DND-41 (cell line): ENCODE measurements around the gene HEYL.

Experiments
- ATAC-seq: fragments of 200-7000 bp; cut with Tn5 transposase; 3 replicates; pipeline ENCODE4 v1.9.1; 2021; ENCODE audit warnings: low read depth; ENCODE audit not compliant: insufficient read depth
- DNase-seq: peaks from one replicate; pipeline ENCODE4 v3.0.0-alpha.2; 2020
- H2AFZ ChIP-seq: 2 replicates; pipeline ENCODE4 v1.6.0; 2012; ENCODE audit warnings: low read depth, low read length
- H3K27ac ChIP-seq: 2 replicates; pipeline ENCODE4 v1.5.1; 2012; ENCODE audit warnings: low read length, inconsistent platforms
- H3K27me3 ChIP-seq: fragments of 200-600 bp; sonication (generic); 2 replicates; pipeline ENCODE4 v1.6.0; 2012; ENCODE audit warnings: low read length, mild to moderate bottlenecking, inconsistent platforms; ENCODE audit not compliant: insufficient read depth, poor library complexity
- H3K36me3 ChIP-seq: 2 replicates; pipeline ENCODE4 v1.5.1; 2012; ENCODE audit warnings: low read length, inconsistent platforms; ENCODE audit not compliant: insufficient read depth
- H3K4me1 ChIP-seq: 2 replicates; pipeline ENCODE4 v1.5.1; 2012; ENCODE audit warnings: mild to moderate bottlenecking, low read length; ENCODE audit not compliant: insufficient read depth
- H3K4me2 ChIP-seq: 2 replicates; pipeline ENCODE4 v1.6.0; 2012; ENCODE audit warnings: mild to moderate bottlenecking, moderate library complexity, low read length, inconsistent platforms; ENCODE audit not compliant: insufficient read depth
- H3K4me3 ChIP-seq, 2 experiments: fragments of 200-600 bp in 1 of 2; shearing (Covaris generic) in 1 of 2; 2 replicates each; pipeline ENCODE4 v1.5.1; 2012 to 2016; ENCODE audit warnings: inconsistent platforms in 2 of 2, low read length in 2 of 2, mild to moderate bottlenecking in 2 of 2, low read depth in 1 of 2, moderate library complexity in 1 of 2
- H3K79me2 ChIP-seq: 2 replicates; pipeline ENCODE4 v1.6.0; 2012; ENCODE audit warnings: low read length, inconsistent platforms; ENCODE audit not compliant: insufficient read depth
- H3K9ac ChIP-seq: 2 replicates; pipeline ENCODE4 v1.6.0; 2012; ENCODE audit warnings: low read depth, mild to moderate bottlenecking, inconsistent platforms, low read length, moderate library complexity
- H3K9me3 ChIP-seq: 2 replicates; pipeline ENCODE4 v1.5.1; 2012; ENCODE audit warnings: low read length, moderate library complexity, mild to moderate bottlenecking, inconsistent platforms; ENCODE audit not compliant: insufficient read depth, severe bottlenecking
- H4K20me1 ChIP-seq: 2 replicates; pipeline ENCODE4 v1.6.0; 2012; ENCODE audit warnings: low read length; ENCODE audit not compliant: insufficient read depth
- CTCF ChIP-seq: IDR thresholded peaks from 2 replicates; pipeline ENCODE4 v1.5.1; 2012; ENCODE audit warnings: borderline replicate concordance, low read length, moderate library complexity, mild to moderate bottlenecking; ENCODE audit not compliant: poor library complexity, severe bottlenecking; ENCODE audit errors: extremely low read depth
- EZH2 ChIP-seq: IDR thresholded peaks from 3 replicates; pipeline ENCODE4 v1.6.1; 2012; ENCODE audit warnings: borderline replicate concordance, low read depth, mild to moderate bottlenecking, moderate library complexity, low read length, inconsistent platforms; ENCODE audit not compliant: severe bottlenecking

HEYL gene

GRCh38 chr1:39639305-39640130 lies at the start of gene HEYL:
HEYL (minus strand) TSS chr1:39639643; CDS start chr1:39639625, 18 bp downstream.
- no peaks in the 10 kb centered on the region for H3K9me3 ChIP-seq
- no peak within 1 kb of the TSS for H3K27ac ChIP-seq
- H3K9ac ChIP-seq = no peak within 1 kb of the TSS
- H3K79me2 ChIP-seq = no peaks in the 10 kb centered on the region
- H3K4me2 ChIP-seq = no peak within 1 kb of the TSS
- H4K20me1 ChIP-seq = no peaks in the 10 kb centered on the region
- no peaks in the 10 kb centered on the region for H3K36me3 ChIP-seq
- H3K4me1 ChIP-seq = no peaks in the 10 kb centered on the region
- no peak for ATAC-seq
- H3K4me3 ChIP-seq = no peak within 1 kb of the TSS
- no peak within 1 kb of the TSS for H2AFZ ChIP-seq
- TF ChIP-seq EZH2 = no peak
- no peak for TF ChIP-seq CTCF
- DNase-seq = no peak
- H3K27me3 ChIP-seq = peaks cover 10% of the 10 kb centered on the region

- H3K79me2 ChIP-seq = no peaks in the 10 kb centered on the region
- no peaks in the 10 kb centered on the region for H3K36me3 ChIP-seq
- H3K9me3 ChIP-seq = no peaks in the 10 kb centered on the region
- H3K9ac ChIP-seq = no peak overlapping the region
- no peak overlapping the region for H3K4me3 ChIP-seq
- H3K4me2 ChIP-seq = no peak overlapping the region
- peaks cover 22% of the 10 kb centered on the region for H3K27me3 ChIP-seq
- no peak overlapping the region for H3K27ac ChIP-seq
- DNase-seq = no peak
- no peak overlapping the region for H2AFZ ChIP-seq
- no peaks in the 10 kb centered on the region for H3K4me1 ChIP-seq
- TF ChIP-seq CTCF (no peak), EZH2 (no peak)
- 0 out of 2 replicates have a peak, but pooled peaks cover 5% of the 10 kb centered on the region for H4K20me1 ChIP-seq
- ATAC-seq = no peak
These were observed 49.8 kb upstream of the HEYL start for GRCh38 chr1:39689214-39689613.

- no peak for TF ChIP-seq EZH2
- no peak for TF ChIP-seq CTCF
- Histone ChIP-seq H2AFZ (no peak overlapping the region), H3K4me1 (no peaks in the 10 kb centered on the region), H3K4me2 (no peak overlapping the region), H3K27ac (no peak overlapping the region), H3K36me3 (no peaks in the 10 kb centered on the region), H3K9me3 (no peaks in the 10 kb centered on the region), H3K27me3 (peaks cover 22% of the 10 kb centered on the region), H3K79me2 (no peaks in the 10 kb centered on the region), H3K4me3 (no peak overlapping the region), H3K9ac (no peak overlapping the region), H4K20me1 (0 out of 2 replicates have a peak, but pooled peaks cover 5% of the 10 kb centered on the region)
- DNase-seq (no peak), ATAC-seq (no peak)
These were observed 49.3 kb upstream of the HEYL start for GRCh38 chr1:39688706-39689105.
